ENCODE measurements around the gene CHST15. TPM values are rescaled to one million over a fixed set of nuclear protein-coding genes. Genes with fewer than 3 reads are reported as not detected.

The CHST15 gene
- total and polyA plus RNA-seq, 8 donors, result 2.6 to 30.4 (median 14.6) TPM

GRCh38 chr10:123994417-123995081 lies 98.8 kb downstream of the CHST15 start:
- TF ChIP-seq CTCF (IDR thresholded peaks at IDR 0.05) (peak in 6 of 7 experiments; percentile 97 to 100 (median 98)), POLR2AphosphoS5 (IDR thresholded peaks at IDR 0.05) (peak in 1 of 3 donors; percentile 61), EP300 (IDR thresholded peaks at IDR 0.05) (no peak), POLR2A (IDR thresholded peaks at IDR 0.05) (no peak)
- H3K36me3 ChIP-seq, result no peaks in the 10 kb centered on the region
- H3K4me1 ChIP-seq, result peaks cover 19 to 45% (median 32%) of the 10 kb centered on the region in 4 donors
- no peaks in the 10 kb centered on the region for H3K9me3 ChIP-seq
- 3 to 6% (median 4%) methylated on average over 24 to 30 of the region's 30 CpGs for WGBS, 5 donors
- peaks cover 0 to 58% (median 44%) of the 10 kb centered on the region in 3 donors for H3K27me3 ChIP-seq
- peak overlapping the region in 4 of 5 donors; percentile 52 to 65 (median 59) for H3K27ac ChIP-seq
- intact Hi-C loops (cut with DNase I; ENCODE audit: low total_unique reads), result loop anchor here (2.0 kb wide), 1 partner anchor 394 kb away; no protein-coding TSS in a partner anchor
- peak; percentile 89 to 95 for DNase-seq
- H3K4me3 ChIP-seq, result peak overlapping the region; percentile 21 to 25 (median 24)

- Histone ChIP-seq H3K4me3 (peak overlapping the region in 2 of 4 donors; percentile 24 to 25), H3K27ac (peak overlapping the region in 1 of 5 donors; percentile 65), H3K27me3 (peaks cover 0 to 58% (median 44%) of the 10 kb centered on the region in 3 donors), H3K36me3 (no peaks in the 10 kb centered on the region), H3K4me1 (peaks cover 19 to 45% (median 32%) of the 10 kb centered on the region in 4 donors), H3K9me3 (no peaks in the 10 kb centered on the region)
- 55 to 63% (median 58%) methylated on average over 17 of the region's 17 CpGs for WGBS, 5 donors
- intact Hi-C loops (cut with DNase I; ENCODE audit: low total_unique reads), result loop anchor here (2.0 kb wide), 1 partner anchor 395 kb away; no protein-coding TSS in a partner anchor
- no peak for DNase-seq
- TF ChIP-seq POLR2A (IDR thresholded peaks at IDR 0.05) (no peak), EP300 (IDR thresholded peaks at IDR 0.05) (no peak), POLR2AphosphoS5 (IDR thresholded peaks at IDR 0.05) (no peak)
These were observed 99.6 kb downstream of the CHST15 start for GRCh38 chr10:123993534-123994416.

- 12 to 21% (median 17%) methylated on average over 67 to 92 of the region's 92 CpGs for WGBS, 5 donors
- DNase-seq, result no peak
- TF ChIP-seq POLR2A (IDR thresholded peaks at IDR 0.05) (no peak), CTCF (IDR thresholded peaks at IDR 0.05) (no peak), POLR2AphosphoS5 (IDR thresholded peaks at IDR 0.05) (no peak), EP300 (IDR thresholded peaks at IDR 0.05) (no peak)
- peaks cover 19 to 39% (median 29%) of the 10 kb centered on the region in 4 donors for H3K4me1 ChIP-seq
- H3K27me3 ChIP-seq, result peaks cover 0 to 58% (median 44%) of the 10 kb centered on the region in 3 donors
- intact Hi-C loops (cut with DNase I; ENCODE audit: low total_unique reads), result no loop called here
- H3K4me3 ChIP-seq, result peak overlapping the region; percentile 28 to 36 (median 34)
- H3K36me3 ChIP-seq, result no peaks in the 10 kb centered on the region
- H3K27ac ChIP-seq, result peak overlapping the region in 1 of 5 donors; percentile 29
- no peaks in the 10 kb centered on the region for H3K9me3 ChIP-seq
These were observed 101.5 kb downstream of the CHST15 start for GRCh38 chr10:123991611-123992570.

GRCh38 chr10:123990889-123991288 lies 102.5 kb downstream of the CHST15 start:
- H3K27me3 ChIP-seq, result peaks cover 0 to 59% (median 44%) of the 10 kb centered on the region in 3 donors
- no peak for DNase-seq
- TF ChIP-seq EP300 (IDR thresholded peaks at IDR 0.05), result no peak
- TF ChIP-seq CTCF (IDR thresholded peaks at IDR 0.05), result no peak
- no peak for TF ChIP-seq POLR2AphosphoS5 (IDR thresholded peaks at IDR 0.05)
- no peak for TF ChIP-seq POLR2A (IDR thresholded peaks at IDR 0.05)
- H3K4me1 ChIP-seq, result peaks cover 18 to 32% (median 24%) of the 10 kb centered on the region in 4 donors
- no peak overlapping the region for H3K27ac ChIP-seq
- WGBS, 5 donors, result 67 to 84% (median 78%) methylated on average over 10 of the region's 10 CpGs
- no peak overlapping the region for H3K4me3 ChIP-seq
- intact Hi-C loops (cut with DNase I; ENCODE audit: low total_unique reads), result no loop called here
- H3K36me3 ChIP-seq, result no peaks in the 10 kb centered on the region
- no peaks in the 10 kb centered on the region for H3K9me3 ChIP-seq
